SK-N-SH treated with all-trans-retinoic acid at 6 μM for 48 hours (cell line): Measurements from ENCODE around the gene SNAPC5.

Source experiments
- ATAC-seq: fragments of 200-7000 bp; cut with Tn5 transposase; 3 replicates; pipeline ENCODE4 v1.9.1; 2020; ENCODE audit warnings: mild to moderate bottlenecking, moderate library complexity
- ARNTL ChIP-seq: fragments of 450-650 bp; formaldehyde crosslinking; IDR thresholded peaks from 2 replicates; pipeline ENCODE4 v1.5.0; 2020; ENCODE audit warnings: low read depth, mild to moderate bottlenecking, moderate library complexity, borderline replicate concordance
- BACH2 ChIP-seq: fragments of 250-450 bp; sonication (Bioruptor Pico); IDR thresholded peaks from 2 replicates; pipeline ENCODE4 v1.9.0; 2021; ENCODE audit warnings: mild to moderate bottlenecking, borderline replicate concordance
- CREB5 ChIP-seq: fragments of 250-450 bp; sonication (Bioruptor Pico); IDR thresholded peaks from 2 replicates; pipeline ENCODE4 v1.5.1; 2020; ENCODE audit warnings: low read depth, mild to moderate bottlenecking, moderate library complexity
- CSDC2 ChIP-seq: fragments of 250-450 bp; sonication (Bioruptor Pico); IDR thresholded peaks from 2 replicates; pipeline ENCODE4 v1.5.0; 2020; ENCODE audit warnings: mild to moderate bottlenecking, moderate library complexity
- CSRNP3 ChIP-seq: fragments of 250-450 bp; sonication (Bioruptor Pico); IDR thresholded peaks from 2 replicates; pipeline ENCODE4 v1.5.1; 2021; ENCODE audit warnings: mild to moderate bottlenecking, moderate library complexity
- ESRRG ChIP-seq: fragments of 250-450 bp; sonication (Bioruptor Pico); IDR thresholded peaks from 2 replicates; pipeline ENCODE4 v1.6.1; 2021; ENCODE audit warnings: mild to moderate bottlenecking
- GLIS3 ChIP-seq: fragments of 250-450 bp; sonication (Bioruptor Pico); IDR thresholded peaks from 2 replicates; pipeline ENCODE4 v1.5.0; 2020; ENCODE audit warnings: mild to moderate bottlenecking, moderate library complexity
- ISL1 ChIP-seq: fragments of 250-450 bp; sonication (Bioruptor Pico); IDR thresholded peaks from 2 replicates; pipeline ENCODE4 v2.1.2; 2022; ENCODE audit warnings: mild to moderate bottlenecking, moderate library complexity
- PATZ1 ChIP-seq: fragments of 250-450 bp; sonication (Bioruptor Pico); IDR thresholded peaks from 2 replicates; pipeline ENCODE4 v1.8.0; 2020; ENCODE audit warnings: mild to moderate bottlenecking, moderate library complexity, borderline replicate concordance
- POU6F1 ChIP-seq: fragments of 250-450 bp; sonication (Bioruptor Pico); IDR thresholded peaks from 2 replicates; pipeline ENCODE4 v1.8.0; 2021; ENCODE audit warnings: low read depth, mild to moderate bottlenecking, moderate library complexity, borderline replicate concordance
- PPARA ChIP-seq: fragments of 250-450 bp; sonication (Bioruptor Pico); IDR thresholded peaks from 2 replicates; pipeline ENCODE4 v1.5.0; 2020; ENCODE audit warnings: mild to moderate bottlenecking, borderline replicate concordance
- RARB ChIP-seq: fragments of 250-450 bp; sonication (Bioruptor Pico); IDR thresholded peaks from 2 replicates; pipeline ENCODE4 v1.8.0; 2021; ENCODE audit warnings: mild to moderate bottlenecking, moderate library complexity
- SNAI2 ChIP-seq: fragments of 250-450 bp; sonication (Bioruptor Pico); IDR thresholded peaks from 2 replicates; pipeline ENCODE4 v1.5.0; 2020; ENCODE audit warnings: mild to moderate bottlenecking, moderate library complexity
- TCF4 ChIP-seq: fragments of 250-450 bp; sonication (Bioruptor Pico); IDR thresholded peaks from 2 replicates; pipeline ENCODE4 v1.8.0; 2021; ENCODE audit warnings: mild to moderate bottlenecking, moderate library complexity, borderline replicate concordance
- TOX ChIP-seq: fragments of 250-450 bp; sonication (Bioruptor Pico); IDR thresholded peaks from 2 replicates; pipeline ENCODE4 v1.8.0; 2021; ENCODE audit warnings: mild to moderate bottlenecking, moderate library complexity, borderline replicate concordance
- TSHZ2 ChIP-seq: fragments of 250-450 bp; sonication (Bioruptor Pico); IDR thresholded peaks from 2 replicates; pipeline ENCODE4 v1.5.0; 2020; ENCODE audit warnings: mild to moderate bottlenecking, moderate library complexity
- ZC3H10 ChIP-seq: fragments of 250-450 bp; sonication (Bioruptor Pico); IDR thresholded peaks from 2 replicates; pipeline ENCODE4 v1.5.1; 2021; ENCODE audit warnings: mild to moderate bottlenecking, moderate library complexity
- ZFP3 ChIP-seq: fragments of 250-450 bp; sonication (Bioruptor Pico); IDR thresholded peaks from 2 replicates; pipeline ENCODE4 v1.5.0; 2020; ENCODE audit warnings: mild to moderate bottlenecking, moderate library complexity
- ZFP30 ChIP-seq: fragments of 450-650 bp; formaldehyde crosslinking; IDR thresholded peaks from 2 replicates; pipeline ENCODE4 v1.5.0; 2022; ENCODE audit warnings: mild to moderate bottlenecking, moderate library complexity
- ZNF565 ChIP-seq: fragments of 450-650 bp; formaldehyde crosslinking; conservative IDR thresholded peaks from 2 replicates; pipeline ENCODE4 v1.5.0; 2020; ENCODE audit warnings: low read depth, mild to moderate bottlenecking, moderate library complexity
- ZNF70 ChIP-seq: fragments of 450-650 bp; formaldehyde crosslinking; IDR thresholded peaks from 2 replicates; pipeline ENCODE4 v1.5.0; 2020; ENCODE audit warnings: mild to moderate bottlenecking, moderate library complexity
- ZNF8 ChIP-seq: fragments of 450-650 bp; formaldehyde crosslinking; IDR thresholded peaks from 2 replicates; pipeline ENCODE4 v1.5.0; 2020; ENCODE audit warnings: mild to moderate bottlenecking, moderate library complexity

Gene SNAPC5

GRCh38 chr15:66483131-66483566, 14.4 kb downstream of the SNAPC5 start:
- no peak for ATAC-seq
- TF ChIP-seq POU6F1 (CRISPR knock-in tag) (no peak), ISL1 (CRISPR knock-in tag) (peak; percentile 11; the same call in 1 of the 2 replicates), GLIS3 (CRISPR knock-in tag) (no peak), ESRRG (CRISPR knock-in tag) (no peak)
- TF ChIP-seq, all 23 proteins: peak for 1

- TF ChIP-seq ISL1 (CRISPR knock-in tag) (no peak), BACH2 (CRISPR knock-in tag) (no peak), ZFP3 (no peak), CREB5 (CRISPR knock-in tag) (no peak), TCF4 (CRISPR knock-in tag) (no peak), ARNTL (CRISPR knock-in tag) (no peak), ZNF70 (CRISPR knock-in tag) (no peak), RARB (CRISPR knock-in tag) (no peak), POU6F1 (CRISPR knock-in tag) (no peak), CSRNP3 (CRISPR knock-in tag) (no peak), ZNF565 (CRISPR knock-in tag) (no peak), ESRRG (CRISPR knock-in tag) (no peak), SNAI2 (CRISPR knock-in tag) (no peak), CSDC2 (CRISPR knock-in tag) (no peak), GLIS3 (CRISPR knock-in tag) (no peak)
- no peak for ATAC-seq
Observed at GRCh38 chr15:66482539-66482938, 15.0 kb downstream of the SNAPC5 start.

- no peak for ATAC-seq
- no peak for TF ChIP-seq TSHZ2 (CRISPR knock-in tag)
- no peak for TF ChIP-seq ZFP30 (CRISPR knock-in tag)
- TF ChIP-seq ISL1 (CRISPR knock-in tag), result no peak
- TF ChIP-seq ZC3H10 (CRISPR knock-in tag), result no peak
- no peak for TF ChIP-seq CSDC2 (CRISPR knock-in tag)
- no peak for TF ChIP-seq ZNF70 (CRISPR knock-in tag)
- TF ChIP-seq RARB (CRISPR knock-in tag), result no peak
- no peak for TF ChIP-seq GLIS3 (CRISPR knock-in tag)
- no peak for TF ChIP-seq TCF4 (CRISPR knock-in tag)
- TF ChIP-seq ESRRG (CRISPR knock-in tag), result no peak
- no peak for TF ChIP-seq ZNF565 (CRISPR knock-in tag)
- TF ChIP-seq PATZ1 (CRISPR knock-in tag), result no peak
- no peak for TF ChIP-seq ZFP3
- TF ChIP-seq PPARA (CRISPR knock-in tag), result no peak
- TF ChIP-seq SNAI2 (CRISPR knock-in tag), result no peak
- TF ChIP-seq CSRNP3 (CRISPR knock-in tag), result no peak
- no peak for TF ChIP-seq TOX
- no peak for TF ChIP-seq CREB5 (CRISPR knock-in tag)
- TF ChIP-seq ZNF8 (CRISPR knock-in tag), result no peak
Observed at GRCh38 chr15:66481107-66481856, 16.3 kb downstream of the SNAPC5 start.
